GM19240 (cell line): ENCODE measurements around the gene CAND1.

Source experiments
- DNase-seq: peaks from one replicate; pipeline ENCODE4 v3.0.0; 2011; ENCODE audit warnings: low spot score; ENCODE audit not compliant: insufficient read length

The CAND1 gene

DNA sequence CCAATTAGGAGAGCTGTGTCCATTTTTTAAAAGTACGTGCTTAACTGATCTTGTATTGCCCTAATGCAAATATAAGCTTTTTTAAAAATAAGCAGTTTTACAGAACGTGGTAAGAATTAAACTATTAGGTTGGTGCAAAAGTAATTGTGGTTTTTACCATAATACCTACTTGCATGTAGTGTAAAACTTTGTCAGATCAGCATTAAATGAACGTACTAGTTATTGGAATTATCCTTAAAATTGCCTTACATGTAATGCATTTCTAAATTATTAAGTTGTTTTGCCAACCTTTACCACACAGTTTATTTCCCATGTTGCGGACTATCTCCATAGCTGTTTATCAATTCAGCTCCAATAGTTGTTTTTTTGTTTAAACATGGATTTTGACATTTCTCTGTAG lies 10.9 kb downstream of the CAND1 start:
- no peak for DNase-seq

DNA sequence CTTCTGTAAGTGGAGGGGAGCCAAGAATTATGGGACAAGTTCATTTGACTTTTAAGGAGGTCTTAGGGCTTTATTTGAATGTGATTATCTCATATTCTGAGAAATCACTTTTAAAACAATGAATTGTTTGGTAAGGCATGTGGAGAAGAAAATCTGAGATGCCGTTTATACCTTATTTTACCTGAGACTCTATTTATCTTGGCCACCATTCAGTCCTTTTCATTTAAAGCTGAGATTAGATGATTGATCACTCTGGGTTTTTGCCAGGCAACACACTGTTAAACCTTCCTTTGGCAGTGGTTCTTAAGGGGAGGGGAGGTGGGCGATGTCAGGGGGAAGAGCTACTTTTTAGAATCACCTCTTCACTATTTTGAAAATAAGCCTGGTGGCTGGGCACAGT lies 11.4 kb downstream of the CAND1 start:
- DNase-seq, result no peak

DNA sequence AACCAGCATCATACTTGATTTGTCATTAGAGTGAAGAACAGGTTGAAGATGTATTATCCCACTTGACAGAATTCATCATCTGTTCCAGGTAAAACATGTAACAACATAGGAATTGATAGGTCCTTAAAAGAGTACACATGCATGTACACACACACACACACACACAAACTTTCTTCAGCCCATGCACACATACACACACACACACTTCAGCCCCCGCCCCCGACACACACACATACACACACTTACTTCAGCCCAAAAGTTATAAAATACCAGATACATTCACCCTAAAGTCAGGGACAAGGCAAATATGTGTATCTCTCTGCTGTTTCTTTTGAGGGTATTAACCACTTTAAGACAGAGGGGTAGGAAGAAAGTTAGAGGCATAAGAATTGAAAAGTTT lies 15.4 kb downstream of the CAND1 start:
- no peak for DNase-seq

DNA sequence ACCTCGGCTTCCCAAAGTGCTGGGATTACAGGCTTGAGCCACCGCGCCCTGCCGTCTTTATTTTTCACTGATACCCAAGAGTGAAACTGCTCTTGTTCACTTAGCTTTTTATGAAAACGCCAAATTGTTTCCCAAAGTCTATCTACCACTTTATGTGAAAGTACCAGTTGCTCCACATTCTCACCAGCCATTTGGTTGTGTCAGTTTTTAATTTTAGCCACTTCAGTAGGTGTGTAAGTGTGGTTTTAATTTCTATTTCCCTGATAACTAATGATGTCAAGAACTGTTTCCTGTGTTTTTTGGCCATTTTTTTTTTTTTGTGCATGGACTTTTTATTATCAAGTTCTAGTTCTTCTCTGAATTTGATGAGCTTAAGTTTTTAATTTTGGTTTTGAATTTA lies 17.1 kb downstream of the CAND1 start:
- DNase-seq, result no peak

DNA sequence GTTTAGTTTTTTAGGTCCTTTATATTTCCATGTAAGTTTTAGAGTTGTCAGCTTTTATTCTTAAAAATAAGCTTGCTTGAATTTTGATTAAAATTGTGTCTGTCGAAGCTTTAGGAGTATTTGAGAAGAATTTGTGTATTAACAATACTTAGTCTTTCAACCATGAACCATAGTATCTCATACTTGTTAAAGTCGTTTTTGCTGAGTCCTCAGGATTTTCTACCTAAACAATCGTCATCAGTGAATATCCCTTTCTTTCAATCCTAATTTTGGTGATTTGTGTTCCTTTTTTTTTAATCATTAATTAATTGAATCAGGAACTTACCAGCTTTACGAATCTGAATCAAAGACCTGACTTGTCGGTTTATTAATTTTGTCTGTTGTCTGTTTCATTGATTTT lies 18.2 kb downstream of the CAND1 start:
- DNase-seq, result no peak

DNA sequence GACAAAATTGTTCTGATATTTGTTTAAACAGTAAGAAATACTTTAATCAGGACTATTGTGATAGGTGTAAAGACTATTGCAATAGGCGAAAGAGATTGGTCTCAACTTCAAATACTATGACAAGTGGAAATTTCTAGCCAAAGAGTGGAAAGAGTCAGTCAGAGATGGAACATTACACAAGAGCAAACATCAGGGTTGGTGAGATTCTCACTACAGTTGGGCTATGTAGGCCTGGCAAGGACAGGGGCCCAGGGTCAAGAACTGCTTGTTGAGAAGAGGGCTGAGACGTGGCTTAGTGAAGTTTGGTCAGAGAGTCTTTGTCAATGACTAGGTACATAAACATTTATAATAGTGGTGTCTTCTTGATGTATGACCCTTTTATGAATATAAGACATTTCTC lies 19.4 kb downstream of the CAND1 start:
- DNase-seq, result no peak

DNA sequence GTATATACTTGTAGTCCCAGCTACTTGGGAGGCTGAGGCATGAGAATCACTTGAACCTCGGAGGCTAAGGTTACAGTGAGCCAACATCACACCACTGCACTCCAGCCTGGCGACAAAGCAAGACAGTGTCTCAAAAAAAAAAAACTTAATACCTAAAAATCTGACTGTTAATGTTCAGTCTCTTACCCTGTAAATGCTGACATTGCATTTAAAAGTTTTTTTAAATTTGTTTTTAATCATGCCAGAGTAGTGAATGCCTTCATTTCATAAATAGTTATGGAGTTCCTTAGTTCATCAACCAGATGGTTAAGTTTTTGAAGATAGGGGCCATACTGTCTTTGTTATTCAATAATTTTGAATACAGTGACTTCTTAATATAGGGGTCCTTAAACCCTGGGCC lies 21.2 kb downstream of the CAND1 start:
- DNase-seq, result no peak

DNA sequence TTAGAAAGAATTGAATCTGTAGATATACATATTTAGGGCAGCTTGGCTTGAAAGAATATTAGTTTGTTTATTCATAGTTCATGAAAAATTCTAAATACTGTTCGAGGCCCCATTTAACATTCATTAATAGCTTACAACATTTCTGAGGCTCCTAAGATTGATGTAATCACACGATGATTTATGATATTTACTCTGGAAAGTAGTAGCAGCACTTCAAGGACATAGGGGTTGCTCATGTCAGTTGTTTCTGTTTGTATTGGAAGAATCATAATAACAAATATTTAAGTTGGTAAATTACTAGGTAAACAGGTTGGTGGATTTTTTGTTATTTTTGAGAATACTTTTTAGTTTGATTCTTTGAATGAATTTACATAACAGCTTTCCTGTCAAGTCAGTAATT lies 30.4 kb downstream of the CAND1 start:
- no peak for DNase-seq

DNA sequence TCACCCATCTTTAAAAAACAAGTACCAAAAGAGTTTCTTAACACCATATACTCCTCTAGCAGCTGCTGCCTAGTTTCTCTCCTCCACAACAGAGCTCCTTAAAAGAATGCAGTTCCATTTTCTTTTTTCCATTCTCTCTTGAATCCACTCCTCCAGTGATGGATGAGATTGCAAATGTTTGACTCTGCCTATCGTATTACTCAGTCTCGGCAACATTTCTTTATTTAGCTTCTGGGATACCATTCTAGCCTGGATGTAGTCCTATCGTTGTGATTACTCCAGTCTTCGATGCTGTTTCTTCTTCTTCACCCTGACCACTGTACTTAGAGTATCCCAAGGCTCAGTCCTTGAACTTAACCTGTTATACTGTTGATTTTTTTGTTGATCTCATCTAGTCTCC lies 30.8 kb downstream of the CAND1 start:
- DNase-seq, result no peak

DNA sequence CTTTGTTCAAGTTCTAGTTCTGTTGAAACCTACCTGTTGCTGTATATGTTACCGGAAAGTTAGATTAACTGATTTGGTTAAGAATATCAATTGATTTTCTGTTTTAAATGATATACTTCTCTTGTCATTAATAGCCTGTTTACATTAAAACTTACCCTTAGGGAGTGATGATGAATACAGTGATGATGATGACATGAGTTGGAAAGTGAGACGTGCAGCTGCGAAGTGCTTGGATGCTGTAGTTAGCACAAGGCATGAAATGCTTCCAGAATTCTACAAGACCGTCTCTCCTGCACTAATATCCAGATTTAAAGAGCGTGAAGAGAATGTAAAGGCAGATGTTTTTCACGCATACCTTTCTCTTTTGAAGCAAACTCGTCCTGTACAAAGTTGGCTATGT lies 33.0 kb downstream of the CAND1 start:
- no peak for DNase-seq

DNA sequence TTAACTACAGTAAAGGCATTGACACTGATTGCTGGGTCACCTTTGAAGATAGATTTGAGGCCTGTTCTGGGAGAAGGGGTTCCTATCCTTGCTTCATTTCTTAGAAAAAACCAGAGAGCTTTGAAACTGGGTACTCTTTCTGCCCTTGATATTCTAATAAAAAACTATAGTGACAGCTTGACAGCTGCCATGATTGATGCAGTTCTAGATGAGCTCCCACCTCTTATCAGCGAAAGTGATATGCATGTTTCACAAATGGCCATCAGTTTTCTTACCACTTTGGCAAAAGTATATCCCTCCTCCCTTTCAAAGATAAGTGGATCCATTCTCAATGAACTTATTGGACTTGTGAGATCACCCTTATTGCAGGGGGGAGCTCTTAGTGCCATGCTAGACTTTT lies 36.4 kb downstream of the CAND1 start:
- no peak for DNase-seq

DNA sequence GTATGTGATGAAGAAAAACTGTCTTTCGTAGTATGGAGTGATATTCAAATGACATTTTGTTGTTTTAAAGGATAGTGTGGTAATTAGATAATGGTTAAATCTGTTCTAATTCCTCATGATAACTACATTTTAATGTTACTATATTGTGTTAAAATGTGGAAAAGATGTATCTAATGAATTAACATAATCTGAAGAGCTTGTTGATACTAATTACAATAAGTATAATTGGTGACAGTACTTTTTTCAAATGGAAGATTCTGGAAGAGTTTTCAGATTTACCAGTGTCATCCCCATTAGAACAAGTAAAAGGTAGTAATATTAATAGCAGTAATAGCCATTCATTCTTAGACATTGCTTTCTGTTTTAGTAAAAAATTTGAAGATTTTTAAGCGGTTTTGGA lies 37.6 kb downstream of the CAND1 start:
- no peak for DNase-seq

DNA sequence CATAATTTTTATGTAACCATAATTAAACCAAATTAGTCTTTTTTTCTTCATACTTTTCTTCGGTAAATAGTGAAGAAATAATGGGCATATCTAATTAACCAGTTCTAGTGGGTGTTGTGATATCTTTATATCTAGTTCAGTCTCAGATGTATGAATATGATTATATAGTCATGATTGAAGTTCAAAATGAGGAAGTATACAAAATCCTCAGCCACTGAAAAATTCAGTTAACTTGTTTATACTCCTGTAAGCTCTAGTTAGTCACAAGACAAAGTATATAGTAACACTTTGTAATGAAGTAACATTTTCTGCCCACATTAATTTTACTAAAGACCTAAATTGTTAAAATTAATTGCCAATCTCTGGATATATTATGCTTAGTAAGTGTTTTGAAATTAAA lies 46.5 kb downstream of the CAND1 start:
- DNase-seq, result no peak

DNA sequence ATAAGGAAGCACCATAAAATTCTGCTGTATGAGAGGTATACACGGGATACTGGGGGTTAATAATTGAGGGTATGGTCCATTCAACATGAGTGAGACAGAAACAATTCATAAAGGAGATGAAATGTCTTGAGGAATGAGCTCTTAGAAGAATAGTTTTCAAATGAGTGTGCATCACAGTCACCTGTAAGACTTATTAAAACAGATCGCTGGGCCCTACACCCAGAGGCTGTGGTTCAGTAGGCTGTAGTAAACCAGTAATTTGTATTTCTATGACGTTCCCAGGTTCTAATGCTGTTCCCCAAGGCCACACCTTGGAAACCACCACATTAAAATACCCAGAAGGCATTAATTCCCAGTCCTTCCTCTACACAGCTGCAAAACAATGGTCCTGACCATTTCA lies 49.6 kb downstream of the CAND1 start:
- DNase-seq, result no peak

DNA sequence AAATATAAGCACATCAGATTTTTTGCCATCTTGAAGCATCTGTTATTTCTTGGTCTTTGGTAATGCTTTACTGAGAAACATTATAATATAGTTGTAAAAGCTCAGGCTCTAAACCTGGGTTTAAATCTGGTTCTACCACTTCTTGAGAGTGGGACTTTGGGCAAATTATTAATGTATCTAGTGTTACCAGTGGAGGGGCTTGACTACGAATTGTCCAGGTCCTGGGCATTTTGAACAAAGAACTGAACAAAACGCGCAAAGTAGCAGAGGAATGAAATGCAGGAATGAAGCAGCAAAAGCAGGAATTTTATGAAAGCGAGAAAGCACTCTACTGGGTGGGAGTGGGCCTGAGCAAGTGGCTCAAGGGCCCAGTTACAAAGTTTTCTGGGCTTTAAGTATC lies 50.8 kb downstream of the CAND1 start:
- DNase-seq, result no peak

DNA sequence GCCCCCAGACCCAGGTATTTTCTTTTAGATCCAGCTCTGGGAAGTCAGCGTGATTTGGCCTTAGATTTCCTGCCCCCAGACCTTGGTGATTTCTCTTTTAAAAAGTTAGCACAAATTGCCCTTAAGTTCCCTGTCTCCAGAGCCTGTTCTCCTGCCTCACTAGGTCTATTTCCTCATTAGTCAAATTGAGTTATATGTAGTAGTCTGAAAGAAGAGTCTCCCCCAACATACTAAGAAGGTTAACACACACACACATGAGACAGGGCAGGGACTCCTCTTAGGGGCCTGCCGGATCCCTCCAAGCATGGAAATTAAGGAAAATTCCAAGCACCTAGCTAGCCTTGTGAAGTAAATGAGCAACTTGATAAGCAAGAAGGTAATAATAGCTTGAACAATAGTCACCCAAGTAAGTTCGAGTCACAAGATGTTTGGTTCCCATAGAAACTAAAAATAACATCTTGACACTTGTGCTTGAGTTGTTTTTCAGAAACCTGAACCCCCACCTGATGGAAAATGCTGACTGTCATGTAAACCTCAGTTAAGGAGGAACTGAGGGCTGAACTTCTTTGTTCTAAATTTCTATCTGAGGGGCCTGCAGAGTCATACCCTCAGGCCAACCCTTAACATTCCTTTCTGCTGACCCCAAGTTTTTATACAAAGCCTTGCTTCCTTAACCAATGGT lies 51.6 kb downstream of the CAND1 start:
- no peak for DNase-seq

DNA sequence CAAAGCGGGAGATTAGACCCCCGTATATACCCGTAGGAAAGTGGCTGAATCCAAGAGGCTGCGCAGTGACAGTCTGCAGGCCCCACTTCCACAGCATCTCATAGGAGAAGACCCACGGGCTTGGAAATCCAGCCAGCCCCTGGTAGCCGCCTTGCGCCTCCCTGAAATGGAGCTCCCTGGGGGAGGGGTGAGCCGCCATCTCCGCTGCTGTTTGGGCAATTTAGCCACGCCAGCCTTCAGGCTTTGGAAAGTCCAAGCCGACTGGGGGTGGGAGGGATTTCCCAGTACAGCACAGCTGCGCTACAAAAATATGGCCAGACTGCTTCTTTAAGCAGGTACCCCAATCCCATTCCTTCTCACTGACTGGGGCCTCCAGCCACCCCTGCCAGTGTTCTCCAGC lies 53.4 kb downstream of the CAND1 start:
- DNase-seq, result no peak

DNA sequence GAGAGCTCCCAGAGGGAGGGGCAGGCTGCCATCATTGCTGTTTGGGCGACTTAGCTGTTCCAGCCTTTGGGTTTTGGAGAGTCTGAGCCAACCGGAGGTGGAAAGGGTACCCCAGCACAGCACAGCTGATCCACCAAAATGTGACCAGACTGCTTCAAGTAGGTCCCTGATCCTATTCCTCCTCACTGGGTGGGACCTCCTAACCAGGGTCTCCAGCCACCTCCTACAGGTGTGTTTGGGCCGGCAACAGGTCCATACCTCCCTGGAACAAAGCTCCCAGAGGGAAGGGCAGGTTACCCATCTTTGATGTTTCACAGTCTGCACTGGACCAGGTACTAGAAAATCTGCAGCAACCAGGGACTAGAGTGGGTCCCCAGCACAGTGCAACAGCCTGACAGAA lies 53.8 kb downstream of the CAND1 start:
- DNase-seq, result no peak

DNA sequence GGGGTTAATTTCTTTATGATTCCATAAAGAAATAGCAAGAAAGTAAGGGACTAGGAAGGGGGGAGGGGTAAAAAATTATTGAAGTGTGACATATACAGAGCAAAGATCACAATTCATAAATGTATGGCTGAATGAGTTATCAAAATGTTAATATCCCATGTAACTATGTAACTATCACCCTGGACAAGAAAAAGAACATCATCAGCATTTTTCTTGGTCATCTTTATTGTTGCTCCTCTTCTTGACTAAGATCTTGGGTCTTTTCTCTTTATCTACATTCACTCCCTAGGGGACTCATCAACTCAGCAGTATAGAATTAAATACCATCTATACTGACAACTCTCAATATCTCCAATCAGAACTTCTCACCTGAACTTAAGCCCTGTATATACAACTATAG lies 57.5 kb downstream of the CAND1 start:
- no peak for DNase-seq

DNA sequence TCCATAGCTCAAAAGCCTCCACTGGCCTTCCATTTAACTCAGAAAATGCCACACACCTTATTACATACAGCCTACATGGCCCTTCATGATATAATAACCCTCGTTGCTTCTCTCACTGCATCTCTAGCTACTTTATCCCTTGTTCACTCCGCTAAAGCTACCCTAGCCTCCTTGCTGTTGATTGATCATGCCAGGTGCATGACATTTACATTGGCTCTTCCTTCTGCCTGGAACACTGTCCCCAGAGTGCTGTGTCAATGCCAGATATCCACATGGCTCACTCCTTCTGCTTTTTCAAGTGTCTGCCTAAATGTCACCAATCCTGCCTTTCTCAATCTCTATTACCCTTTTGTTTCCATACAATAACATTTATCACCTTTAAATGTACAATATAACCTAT lies 58.3 kb downstream of the CAND1 start:
- DNase-seq, result no peak

DNA sequence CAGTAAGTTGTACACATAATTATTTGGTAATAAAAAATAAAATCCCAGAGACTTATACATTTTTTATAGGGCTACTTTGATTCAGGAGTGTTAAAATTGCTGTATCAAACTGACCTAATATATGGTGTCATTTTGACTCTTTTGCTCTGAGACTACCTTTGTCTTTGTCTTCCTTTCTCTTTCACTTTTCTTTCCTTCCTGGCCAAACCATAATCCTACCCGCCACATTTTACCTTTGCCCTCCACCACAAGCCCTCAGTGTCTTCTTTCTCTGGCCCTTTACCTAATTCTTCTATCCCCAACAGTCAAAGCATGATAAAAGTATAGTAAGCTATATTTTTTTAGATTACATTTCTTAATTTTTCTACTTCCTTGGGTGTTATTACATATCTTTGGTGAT lies 62.0 kb downstream of the CAND1 start:
- no peak for DNase-seq

DNA sequence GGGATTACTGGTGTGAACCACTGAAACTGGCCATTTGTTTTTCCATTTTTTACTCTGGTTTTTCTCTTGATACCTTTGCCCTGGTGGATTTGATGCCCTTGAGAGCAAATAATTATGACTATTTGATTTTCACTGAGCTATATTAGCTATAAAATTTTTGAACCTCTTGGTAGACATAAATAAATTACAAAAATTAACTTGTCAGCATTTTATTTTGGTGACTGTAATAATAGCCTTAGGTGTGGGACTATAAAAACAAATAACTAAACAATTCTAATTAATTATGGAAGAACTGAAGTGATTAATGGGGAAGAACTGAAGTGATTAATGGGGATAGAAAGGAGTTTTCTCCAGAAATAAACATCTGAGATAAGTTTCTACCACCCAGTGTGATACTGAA lies 62.7 kb downstream of the CAND1 start:
- no peak for DNase-seq

DNA sequence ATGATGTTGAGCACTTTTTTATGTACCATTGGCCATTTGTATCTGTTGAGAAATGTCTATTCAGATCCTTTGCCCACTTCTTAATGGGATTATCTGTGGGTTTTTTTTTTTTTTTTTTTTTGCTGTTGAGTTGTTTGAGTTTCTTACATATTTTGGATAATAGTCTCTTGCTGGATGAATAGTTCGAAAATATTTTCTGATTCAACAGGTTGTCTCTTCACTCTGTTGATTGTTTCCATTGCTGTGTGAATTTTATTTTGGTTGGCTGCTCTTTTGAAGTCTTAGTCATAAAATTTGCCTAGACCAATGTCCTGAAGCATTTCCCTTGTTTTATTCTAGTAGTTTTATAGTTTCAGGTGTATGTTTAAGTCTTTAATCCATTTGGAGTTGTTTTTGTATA lies 64.5 kb downstream of the CAND1 start:
- DNase-seq, result no peak

DNA sequence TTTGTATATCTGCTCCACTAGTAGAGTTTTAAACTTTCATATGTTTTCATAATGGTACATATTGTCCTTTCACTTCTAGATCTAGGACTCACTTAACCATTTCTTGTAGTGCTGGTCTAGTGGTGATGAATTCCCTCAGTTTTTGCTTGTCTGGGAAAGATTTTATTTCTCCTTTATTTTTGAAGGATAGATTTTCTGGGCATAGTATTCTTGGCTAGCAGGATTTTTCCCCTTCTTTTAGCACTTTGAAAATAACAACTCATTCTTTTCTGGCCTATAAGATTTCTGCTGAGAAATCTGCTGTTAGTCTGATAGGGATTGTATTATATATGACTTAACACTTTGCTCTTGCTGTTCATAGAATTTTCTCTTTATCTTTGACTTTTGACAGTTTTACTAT lies 69.3 kb downstream of the CAND1 start:
- DNase-seq, result no peak
